CD4-positive, CD25-positive, alpha-beta regulatory T cell (primary cell): ENCODE measurements around the gene LUZP2. TPM values are rescaled to one million over a fixed set of nuclear protein-coding genes. Genes with fewer than 3 reads are reported as not detected.

Experiments
- ATAC-seq, 2 donors: fragments of 150-1000 bp; cut with Tn5 transposase; one replicate each; pipeline ENCODE4 v1.10.0; 2021; ENCODE audit warnings: low read depth in 2 of 2, moderate number of reproducible peaks in 2 of 2, moderate library complexity in 1 of 2
- DNase-seq, 3 donors: peaks; one replicate each; pipeline versions ENCODE4 v3.0.0 to v3.0.0-alpha.2; 2012 to 2022; ENCODE audit warnings: mixed read lengths in 1 of 3
- H3K27ac ChIP-seq: one replicate; pipeline ENCODE4 v1.7.0; 2013; ENCODE audit warnings: mild to moderate bottlenecking, low read length; ENCODE audit not compliant: insufficient read depth, poor library complexity, severe bottlenecking
- H3K27me3 ChIP-seq: one replicate; pipeline ENCODE4 v1.7.0; 2013; ENCODE audit warnings: low read length; ENCODE audit not compliant: control insufficient read depth, insufficient read depth
- H3K36me3 ChIP-seq: one replicate; pipeline ENCODE4 v1.7.0; 2013; ENCODE audit warnings: mild to moderate bottlenecking, low read length, moderate library complexity; ENCODE audit not compliant: control insufficient read depth, insufficient read depth
- H3K4me1 ChIP-seq: 2 replicates; pipeline ENCODE4 v1.7.0; 2013; ENCODE audit warnings: mild to moderate bottlenecking, low read length; ENCODE audit not compliant: insufficient read depth, control insufficient read depth, poor library complexity, severe bottlenecking
- H3K4me3 ChIP-seq: one replicate; pipeline ENCODE4 v1.7.0; 2013; ENCODE audit warnings: low read depth, mild to moderate bottlenecking, low read length, moderate library complexity
- H3K9me3 ChIP-seq, 2 experiments: 1 replicate in 1 of 2; 2 replicates in 1 of 2; pipeline ENCODE4 v1.7.0; 2013; ENCODE audit warnings: low read length in 2 of 2, mild to moderate bottlenecking in 1 of 2, moderate library complexity in 1 of 2; ENCODE audit not compliant: control insufficient read depth in 2 of 2
- H3K27ac Mint-ChIP-seq, 3 donors: one replicate each; pipeline ENCODE4 v1.8.0; 2020 to 2022; ENCODE audit warnings: mild to moderate bottlenecking in 3 of 3, mixed read lengths in 3 of 3, moderate library complexity in 2 of 3
- H3K27me3 Mint-ChIP-seq: one replicate; pipeline ENCODE4 v1.8.0; 2022; ENCODE audit warnings: mild to moderate bottlenecking, mixed read lengths
- H3K36me3 Mint-ChIP-seq: one replicate; pipeline ENCODE4 v1.8.0; 2020; ENCODE audit warnings: mixed read lengths
- H3K4me1 Mint-ChIP-seq, 4 donors: one replicate each; pipeline ENCODE4 v1.8.0; 2020 to 2022; ENCODE audit warnings: mixed read lengths in 4 of 4, mild to moderate bottlenecking in 1 of 4
- H3K4me3 Mint-ChIP-seq, 4 donors: one replicate each; pipeline ENCODE4 v1.8.0; 2020 to 2022; ENCODE audit warnings: mild to moderate bottlenecking in 4 of 4, mixed read lengths in 4 of 4, moderate library complexity in 3 of 4
- H3K9me3 Mint-ChIP-seq, 7 donors: one replicate each; pipeline ENCODE4 v1.8.0; 2020 to 2022; ENCODE audit warnings: mixed read lengths in 7 of 7, mild to moderate bottlenecking in 3 of 7, moderate library complexity in 2 of 7
- polyA plus RNA-seq, 4 donors: library from polyadenylated mRNA; unstranded; fragments of 300-500 nt; fragmentation: Illumina TruSeq; gene quantifications; one replicate each; pipeline ENCODE4 v1.2.3, GENCODE V29; 2021
- total RNA-seq: library from RNA; stranded (reverse); gene quantifications from one replicate; pipeline ENCODE4 v1.2.3, GENCODE V29; 2022

The LUZP2 gene
- total and polyA plus RNA-seq, 5 donors from 2014 or later, result not detected

GRCh38 chr11:24617856-24618255, 121.0 kb downstream of the LUZP2 start:
- Histone ChIP-seq H3K4me3 (no peak overlapping the region), H3K27me3 (no peaks in the 10 kb centered on the region), H3K36me3 (no peaks in the 10 kb centered on the region), H3K27ac (no peak overlapping the region), H3K4me1 (no peaks in the 10 kb centered on the region), H3K9me3 (no peaks in the 10 kb centered on the region)
- no peak overlapping the region for H3K27ac Mint-ChIP-seq
- no peaks in the 10 kb centered on the region for H3K27me3 Mint-ChIP-seq
- DNase-seq (no peak), ATAC-seq (no peak)
- H3K4me1 Mint-ChIP-seq, result no peaks in the 10 kb centered on the region
- no peak overlapping the region for H3K4me3 Mint-ChIP-seq
- H3K36me3 Mint-ChIP-seq, result no peaks in the 10 kb centered on the region
- H3K9me3 Mint-ChIP-seq, result peaks cover 0 to 16% (median 3%) of the 10 kb centered on the region in 7 donors

GRCh38 chr11:24619900-24620299, 123.0 kb downstream of the LUZP2 start:
- no peak for ATAC-seq
- Histone ChIP-seq H3K36me3 (no peaks in the 10 kb centered on the region), H3K4me1 (no peaks in the 10 kb centered on the region), H3K9me3 (no peaks in the 10 kb centered on the region), H3K4me3 (no peak overlapping the region), H3K27me3 (no peaks in the 10 kb centered on the region), H3K27ac (no peak overlapping the region)
- Mint-ChIP-seq H3K27ac (no peak overlapping the region), H3K36me3 (no peaks in the 10 kb centered on the region), H3K27me3 (no peaks in the 10 kb centered on the region), H3K9me3 (peaks cover 0 to 13% (median 6%) of the 10 kb centered on the region in 7 donors), H3K4me1 (no peaks in the 10 kb centered on the region), H3K4me3 (no peak overlapping the region)
- DNase-seq, result no peak

- no peaks in the 10 kb centered on the region for H3K36me3 Mint-ChIP-seq
- H3K27ac Mint-ChIP-seq, result no peak overlapping the region
- no peaks in the 10 kb centered on the region for H3K4me1 Mint-ChIP-seq
- peaks cover 4 to 10% (median 6%) of the 10 kb centered on the region in 7 donors for H3K9me3 Mint-ChIP-seq
- DNase-seq, result no peak
- H3K4me3 Mint-ChIP-seq, result no peak overlapping the region
- Histone ChIP-seq H3K4me1 (no peaks in the 10 kb centered on the region), H3K27ac (no peak overlapping the region), H3K4me3 (no peak overlapping the region), H3K36me3 (no peaks in the 10 kb centered on the region), H3K9me3 (no peaks in the 10 kb centered on the region), H3K27me3 (no peaks in the 10 kb centered on the region)
- H3K27me3 Mint-ChIP-seq, result no peaks in the 10 kb centered on the region
- ATAC-seq, result no peak
Observed at GRCh38 chr11:24622262-24622661, 125.4 kb downstream of the LUZP2 start.

- Mint-ChIP-seq H3K9me3 (peaks cover 3 to 10% (median 6%) of the 10 kb centered on the region in 7 donors), H3K27ac (no peak overlapping the region), H3K4me3 (no peak overlapping the region), H3K36me3 (no peaks in the 10 kb centered on the region), H3K4me1 (no peaks in the 10 kb centered on the region), H3K27me3 (no peaks in the 10 kb centered on the region)
- Histone ChIP-seq H3K4me1 (no peaks in the 10 kb centered on the region), H3K36me3 (no peaks in the 10 kb centered on the region), H3K27me3 (no peaks in the 10 kb centered on the region), H3K9me3 (no peaks in the 10 kb centered on the region), H3K4me3 (no peak overlapping the region), H3K27ac (no peak overlapping the region)
- DNase-seq, result no peak
- no peak for ATAC-seq
Observed at GRCh38 chr11:24623121-24623520, 126.3 kb downstream of the LUZP2 start.

GRCh38 chr11:24624432-24624831, 127.6 kb downstream of the LUZP2 start:
- H3K27me3 Mint-ChIP-seq, result no peaks in the 10 kb centered on the region
- Histone ChIP-seq H3K27me3 (no peaks in the 10 kb centered on the region), H3K36me3 (no peaks in the 10 kb centered on the region), H3K4me3 (no peak overlapping the region), H3K4me1 (no peaks in the 10 kb centered on the region), H3K9me3 (no peaks in the 10 kb centered on the region), H3K27ac (no peak overlapping the region)
- H3K36me3 Mint-ChIP-seq, result no peaks in the 10 kb centered on the region
- DNase-seq, result no peak
- ATAC-seq, result no peak
- peaks cover 2 to 10% (median 6%) of the 10 kb centered on the region in 7 donors for H3K9me3 Mint-ChIP-seq
- H3K4me3 Mint-ChIP-seq, result no peak overlapping the region
- no peak overlapping the region for H3K27ac Mint-ChIP-seq
- no peaks in the 10 kb centered on the region for H3K4me1 Mint-ChIP-seq

GRCh38 chr11:24625975-24626374, 129.1 kb downstream of the LUZP2 start:
- Histone ChIP-seq H3K27me3 (no peaks in the 10 kb centered on the region), H3K4me1 (no peaks in the 10 kb centered on the region), H3K4me3 (no peak overlapping the region), H3K36me3 (no peaks in the 10 kb centered on the region), H3K9me3 (no peaks in the 10 kb centered on the region), H3K27ac (no peak overlapping the region)
- ATAC-seq, result no peak
- Mint-ChIP-seq H3K36me3 (no peaks in the 10 kb centered on the region), H3K27ac (no peak overlapping the region), H3K9me3 (peaks cover 2 to 12% (median 6%) of the 10 kb centered on the region in 7 donors), H3K4me1 (no peaks in the 10 kb centered on the region), H3K27me3 (no peaks in the 10 kb centered on the region), H3K4me3 (no peak overlapping the region)
- no peak for DNase-seq

- Histone ChIP-seq H3K4me1 (no peaks in the 10 kb centered on the region), H3K27ac (no peak overlapping the region), H3K4me3 (no peak overlapping the region), H3K36me3 (no peaks in the 10 kb centered on the region), H3K27me3 (no peaks in the 10 kb centered on the region), H3K9me3 (no peaks in the 10 kb centered on the region)
- DNase-seq, result no peak
- no peak overlapping the region for H3K4me3 Mint-ChIP-seq
- no peaks in the 10 kb centered on the region for H3K4me1 Mint-ChIP-seq
- H3K9me3 Mint-ChIP-seq, result peaks cover 2 to 13% (median 8%) of the 10 kb centered on the region in 7 donors
- no peak for ATAC-seq
- no peak overlapping the region for H3K27ac Mint-ChIP-seq
- no peaks in the 10 kb centered on the region for H3K27me3 Mint-ChIP-seq
- H3K36me3 Mint-ChIP-seq, result no peaks in the 10 kb centered on the region
Observed at GRCh38 chr11:24628224-24628776, 131.4 kb downstream of the LUZP2 start.

GRCh38 chr11:24634606-24635160, 137.8 kb downstream of the LUZP2 start:
- Histone ChIP-seq H3K27me3 (no peaks in the 10 kb centered on the region), H3K4me3 (no peak overlapping the region), H3K4me1 (no peaks in the 10 kb centered on the region), H3K27ac (no peak overlapping the region), H3K36me3 (no peaks in the 10 kb centered on the region), H3K9me3 (no peaks in the 10 kb centered on the region)
- Mint-ChIP-seq H3K36me3 (no peaks in the 10 kb centered on the region), H3K9me3 (peaks cover under 1 to 13% (median 9%) of the 10 kb centered on the region in 7 donors), H3K4me1 (no peaks in the 10 kb centered on the region), H3K27ac (no peak overlapping the region), H3K27me3 (no peaks in the 10 kb centered on the region), H3K4me3 (no peak overlapping the region)
- no peak for DNase-seq
- no peak for ATAC-seq
